Stimulated activated CD8-positive, alpha-beta memory T cell treated with anti-CD3 and anti-CD28 coated beads, Interleukin-12 subunit alpha, Interleukin-12 subunit beta, amount 100 ng/mL, for 24 hours (primary cell): ENCODE measurements around the gene MAPT.
"Not testable (repeated sequence)": the region's sequence is repeated elsewhere in the genome, so short reads cannot be mapped to it uniquely, and the experiment has no call there.

Experiments
- DNase-seq: peaks from one replicate; pipeline ENCODE4 v3.0.0-alpha.2; 2020; ENCODE audit errors: extremely low read depth

Gene MAPT

GRCh38 chr17:45927247-45927646 lies 32.9 kb downstream of the MAPT start:
- no peak for DNase-seq

GRCh38 chr17:45929344-45929743 lies 35.0 kb downstream of the MAPT start:
- DNase-seq = no peak

- no peak for DNase-seq
Observed at GRCh38 chr17:45930420-45930951, 36.1 kb downstream of the MAPT start.

GRCh38 chr17:45931677-45932076 lies 37.3 kb downstream of the MAPT start:
- no peak for DNase-seq

- DNase-seq = no peak
Observed at GRCh38 chr17:45934044-45934979, 40.0 kb downstream of the MAPT start.

GRCh38 chr17:45935197-45935709 lies 40.9 kb downstream of the MAPT start:
- DNase-seq = no peak

GRCh38 chr17:45935710-45936509 lies 41.6 kb downstream of the MAPT start:
- DNase-seq = no peak

GRCh38 chr17:45936610-45937009 lies 42.3 kb downstream of the MAPT start:
- no peak for DNase-seq

- DNase-seq = not testable (repeated sequence)
Observed at GRCh38 chr17:45937186-45937585, 42.8 kb downstream of the MAPT start.

- DNase-seq = no peak
Observed at GRCh38 chr17:45939395-45939794, 45.0 kb downstream of the MAPT start.

- no peak for DNase-seq
Observed at GRCh38 chr17:45940293-45940692, 45.9 kb downstream of the MAPT start.

- DNase-seq = no peak
Observed at GRCh38 chr17:45940826-45941225, 46.5 kb downstream of the MAPT start.

- no peak for DNase-seq
Observed at GRCh38 chr17:45941395-45941794, 47.0 kb downstream of the MAPT start.

GRCh38 chr17:45942284-45942683 lies 47.9 kb downstream of the MAPT start:
- no peak for DNase-seq

GRCh38 chr17:45946841-45947256 lies 52.5 kb downstream of the MAPT start:
- DNase-seq = no peak

GRCh38 chr17:45948498-45948880 lies 54.1 kb downstream of the MAPT start:
- DNase-seq = no peak

- peak; percentile 23 for DNase-seq
Observed at GRCh38 chr17:45948881-45949624, 54.7 kb downstream of the MAPT start.

GRCh38 chr17:45949755-45950320 lies 55.5 kb downstream of the MAPT start:
- no peak for DNase-seq

- no peak for DNase-seq
Observed at GRCh38 chr17:45950888-45951287, 56.5 kb downstream of the MAPT start.

- DNase-seq = no peak
Observed at GRCh38 chr17:45951403-45951802, 57.0 kb downstream of the MAPT start.

GRCh38 chr17:45951941-45952340 lies 57.6 kb downstream of the MAPT start:
- no peak for DNase-seq
